DOHH2 (cell line): Measurements from ENCODE around the gene UBE2L6.

Experiments used
- H3F3A ChIP-seq: fragments of 200-600 bp; sonication (generic), shearing (Covaris generic); 2 replicates; pipeline ENCODE4 v1.6.0; 2016; ENCODE audit warnings: antibody characterized with exemption, mild to moderate bottlenecking; ENCODE audit not compliant: control insufficient read depth, insufficient read depth
- H3K27ac ChIP-seq: fragments of 200-600 bp; sonication (generic); 2 replicates; pipeline ENCODE4 v1.5.1; 2014; ENCODE audit warnings: low read depth, mild to moderate bottlenecking, low read length, moderate library complexity
- H3K27me3 ChIP-seq: fragments of 200-600 bp; sonication (generic); 2 replicates; pipeline ENCODE4 v1.6.1; 2014; ENCODE audit warnings: mild to moderate bottlenecking, low read length, mixed read lengths; ENCODE audit not compliant: control insufficient read depth
- H3K36me3 ChIP-seq: fragments of 200-600 bp; sonication (generic); 2 replicates; pipeline ENCODE4 v1.6.1; 2014; ENCODE audit warnings: mild to moderate bottlenecking, low read length, moderate library complexity, mixed read lengths; ENCODE audit not compliant: control insufficient read depth
- H3K4me1 ChIP-seq: fragments of 200-600 bp; sonication (generic); 2 replicates; pipeline ENCODE4 v1.6.1; 2014; ENCODE audit warnings: mild to moderate bottlenecking, low read length, mixed read lengths; ENCODE audit not compliant: control insufficient read depth
- H3K4me2 ChIP-seq: fragments of 200-600 bp; sonication (generic); 2 replicates; pipeline ENCODE4 v1.6.0; 2014; ENCODE audit warnings: mild to moderate bottlenecking, low read length, moderate library complexity
- H3K4me3 ChIP-seq: fragments of 200-600 bp; sonication (generic); 2 replicates; pipeline ENCODE4 v1.5.1; 2014; ENCODE audit warnings: mild to moderate bottlenecking, low read length, mixed read lengths
- H3K79me2 ChIP-seq: fragments of 200-600 bp; sonication (generic); 2 replicates; pipeline ENCODE4 v1.6.1; 2014; ENCODE audit warnings: mild to moderate bottlenecking, low read length, mixed read lengths; ENCODE audit not compliant: control insufficient read depth
- H3K9me2 ChIP-seq: fragments of 200-600 bp; sonication (generic); replicated peaks from 2 replicates; pipeline ENCODE4 v1.6.1; 2014; ENCODE audit warnings: mild to moderate bottlenecking, low read length, mixed read lengths; ENCODE audit not compliant: control insufficient read depth
- H3K9me3 ChIP-seq: fragments of 200-600 bp; sonication (generic); 2 replicates; pipeline ENCODE4 v1.6.1; 2014; ENCODE audit warnings: antibody characterized with exemption, low read length, mixed read lengths; ENCODE audit not compliant: control insufficient read depth, insufficient read depth
- H4K20me1 ChIP-seq: fragments of 200-600 bp; sonication (generic); 2 replicates; pipeline ENCODE4 v1.6.0; 2014; ENCODE audit warnings: low read depth, mild to moderate bottlenecking, antibody characterized with exemption, low read length, moderate library complexity; ENCODE audit not compliant: control insufficient read depth, insufficient read depth
- CTCF ChIP-seq: fragments of 200-600 bp; sonication (generic); IDR thresholded peaks from one replicate; pipeline ENCODE4 v1.5.1; 2014; ENCODE audit warnings: antibody characterized with exemption, mild to moderate bottlenecking, low read depth, low read length; ENCODE audit not compliant: poor library complexity, severe bottlenecking
- EZH2phosphoT487 ChIP-seq: fragments of 200-600 bp; sonication (generic); IDR thresholded peaks from 2 replicates; pipeline ENCODE4 v1.6.1; 2017; ENCODE audit warnings: borderline replicate concordance, mild to moderate bottlenecking, antibody characterized with exemption, low read length, moderate library complexity, mixed read lengths

UBE2L6 gene

GRCh38 chr11:57604296-57605027, 37.0 kb upstream of the UBE2L6 start:
- H3K4me1 ChIP-seq: no peaks in the 10 kb centered on the region
- H3K9me3 ChIP-seq: no peaks in the 10 kb centered on the region
- H3K27me3 ChIP-seq: peaks cover 10% of the 10 kb centered on the region
- no peaks in the 10 kb centered on the region for H3K36me3 ChIP-seq
- no peaks in the 10 kb centered on the region for H4K20me1 ChIP-seq
- no peaks in the 10 kb centered on the region for H3K79me2 ChIP-seq
- TF ChIP-seq EZH2phosphoT487 (no peak), CTCF (no peak)
- H3K9me2 ChIP-seq: no peaks in the 10 kb centered on the region
- no peak overlapping the region for H3K27ac ChIP-seq
- no peaks in the 10 kb centered on the region for H3F3A ChIP-seq
- no peak overlapping the region for H3K4me2 ChIP-seq
- no peak overlapping the region for H3K4me3 ChIP-seq

GRCh38 chr11:57601297-57601696, 33.8 kb upstream of the UBE2L6 start:
- Histone ChIP-seq H4K20me1 (no peaks in the 10 kb centered on the region), H3K4me2 (no peak overlapping the region), H3K9me2 (no peaks in the 10 kb centered on the region), H3K36me3 (no peaks in the 10 kb centered on the region), H3K9me3 (no peaks in the 10 kb centered on the region), H3K27me3 (peaks cover 19% of the 10 kb centered on the region), H3K27ac (no peak overlapping the region), H3K4me1 (no peaks in the 10 kb centered on the region), H3F3A (no peaks in the 10 kb centered on the region), H3K4me3 (no peak overlapping the region), H3K79me2 (no peaks in the 10 kb centered on the region)
- no peak for TF ChIP-seq EZH2phosphoT487
- TF ChIP-seq CTCF: no peak

- no peaks in the 10 kb centered on the region for H3K9me3 ChIP-seq
- H3K4me1 ChIP-seq: no peaks in the 10 kb centered on the region
- H3K27me3 ChIP-seq: peaks cover 26% of the 10 kb centered on the region
- TF ChIP-seq CTCF (no peak), EZH2phosphoT487 (no peak)
- H3K36me3 ChIP-seq: no peaks in the 10 kb centered on the region
- no peaks in the 10 kb centered on the region for H3F3A ChIP-seq
- H3K4me3 ChIP-seq: no peak overlapping the region
- H3K27ac ChIP-seq: no peak overlapping the region
- H3K9me2 ChIP-seq: no peaks in the 10 kb centered on the region
- H3K4me2 ChIP-seq: no peak overlapping the region
- H4K20me1 ChIP-seq: no peaks in the 10 kb centered on the region
- no peaks in the 10 kb centered on the region for H3K79me2 ChIP-seq
Observed at GRCh38 chr11:57599381-57599780, 31.9 kb upstream of the UBE2L6 start.
